ENCODE measurements around the gene SELENOK.

DNA sequence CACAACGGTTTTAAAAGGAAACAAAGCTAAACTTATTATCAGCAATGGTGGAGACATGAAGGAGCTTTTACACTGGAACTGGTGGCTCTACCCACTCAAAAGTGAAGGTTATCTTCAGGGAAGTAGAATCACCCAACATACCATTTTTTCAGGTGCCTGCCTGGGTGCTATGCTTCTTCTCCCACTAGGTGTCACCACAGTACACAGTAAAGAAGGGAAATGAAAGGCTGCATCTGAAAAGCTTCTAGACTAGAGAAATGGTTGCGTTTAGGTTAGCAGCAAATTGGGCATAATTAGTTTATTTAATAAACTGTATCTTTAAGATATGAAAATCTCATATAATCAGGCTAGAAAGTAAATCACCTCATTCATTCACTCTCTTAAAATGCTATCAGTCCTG lies 47.0 kb upstream of the SELENOK start:
- no peak for TF ChIP-seq POLR2AphosphoS5 (IDR thresholded peaks at IDR 0.05; ENCODE audit: borderline replicate concordance, low read depth, low read length)
- TF ChIP-seq EZH2 (IDR thresholded peaks at IDR 0.05) = no peak

Measured in SK-N-MC (cell line).